ENCODE results near the gene CFAP251. TPM values are rescaled to one million over a fixed set of nuclear protein-coding genes. Genes with fewer than 3 reads are reported as not detected.

CFAP251 gene
- total RNA-seq, 1 donor from 2014 or later: 2.0 TPM

- no peak overlapping the region for H3K4me3 Mint-ChIP-seq
- no peak for TF ChIP-seq CTCF (conservative IDR thresholded peaks at IDR 0.05)
- H3K27me3 Mint-ChIP-seq (ENCODE audit: low read depth): no peaks in the 10 kb centered on the region
- H3K27ac Mint-ChIP-seq (ENCODE audit: unreplicated experiment): no peak overlapping the region
- no peaks in the 10 kb centered on the region for H3K4me1 Mint-ChIP-seq
- H3K36me3 Mint-ChIP-seq (ENCODE audit: low read depth): no peaks in the 10 kb centered on the region
- no peaks in the 10 kb centered on the region for H3K9me3 Mint-ChIP-seq
- no peak for DNase-seq (ENCODE audit: low read depth, low spot score)
Observed at GRCh38 chr12:121990114-121990647, 71.8 kb downstream of the CFAP251 start.

GRCh38 chr12:121990692-121991603 is 72.6 kb downstream of the CFAP251 start:
- H3K9me3 Mint-ChIP-seq: no peaks in the 10 kb centered on the region
- H3K4me1 Mint-ChIP-seq: no peaks in the 10 kb centered on the region
- no peak for TF ChIP-seq CTCF (conservative IDR thresholded peaks at IDR 0.05)
- H3K27ac Mint-ChIP-seq (ENCODE audit: unreplicated experiment): no peak overlapping the region
- DNase-seq (ENCODE audit: low read depth, low spot score): no peak
- H3K4me3 Mint-ChIP-seq: no peak overlapping the region
- H3K27me3 Mint-ChIP-seq (ENCODE audit: low read depth): no peaks in the 10 kb centered on the region
- H3K36me3 Mint-ChIP-seq (ENCODE audit: low read depth): no peaks in the 10 kb centered on the region

- Mint-ChIP-seq H3K9me3 (no peaks in the 10 kb centered on the region), H3K4me1 (no peaks in the 10 kb centered on the region), H3K36me3 (ENCODE audit: low read depth) (no peaks in the 10 kb centered on the region), H3K27ac (ENCODE audit: unreplicated experiment) (no peak overlapping the region), H3K27me3 (ENCODE audit: low read depth) (no peaks in the 10 kb centered on the region), H3K4me3 (no peak overlapping the region)
- TF ChIP-seq CTCF (conservative IDR thresholded peaks at IDR 0.05): no peak
- DNase-seq (ENCODE audit: low read depth, low spot score): no peak
Observed at GRCh38 chr12:121992059-121992879, 73.9 kb downstream of the CFAP251 start.

GRCh38 chr12:121996050-121996944 is 77.9 kb downstream of the CFAP251 start:
- H3K27ac Mint-ChIP-seq (ENCODE audit: unreplicated experiment): no peak overlapping the region
- H3K4me3 Mint-ChIP-seq: no peak overlapping the region
- peaks cover 4% of the 10 kb centered on the region for H3K36me3 Mint-ChIP-seq (ENCODE audit: low read depth)
- no peak for TF ChIP-seq CTCF (conservative IDR thresholded peaks at IDR 0.05)
- no peaks in the 10 kb centered on the region for H3K27me3 Mint-ChIP-seq (ENCODE audit: low read depth)
- H3K9me3 Mint-ChIP-seq: peaks cover 2% of the 10 kb centered on the region
- peaks cover 1% of the 10 kb centered on the region for H3K4me1 Mint-ChIP-seq
- no peak for DNase-seq (ENCODE audit: low read depth, low spot score)

All from neural crest cell (in vitro differentiated cells).